ENCODE measurements around the gene CAMK2N2.

CAMK2N2 gene

GRCh38 chr3:184223946-184224345 lies 37.4 kb downstream of the CAMK2N2 start:
- no peak overlapping the region for H3K27ac ChIP-seq
- TF ChIP-seq CTCF (conservative IDR thresholded peaks at IDR 0.05), result no peak

- no peak for TF ChIP-seq CTCF (conservative IDR thresholded peaks at IDR 0.05)
- no peak overlapping the region for H3K27ac ChIP-seq
Observed at GRCh38 chr3:184222521-184222920, 38.8 kb downstream of the CAMK2N2 start.

GRCh38 chr3:184218814-184219213 lies 42.5 kb downstream of the CAMK2N2 start:
- no peak overlapping the region for H3K27ac ChIP-seq
- TF ChIP-seq CTCF (conservative IDR thresholded peaks at IDR 0.05), result no peak

GRCh38 chr3:184211718-184212117 lies 49.6 kb downstream of the CAMK2N2 start:
- no peak for TF ChIP-seq CTCF (conservative IDR thresholded peaks at IDR 0.05)
- no peak overlapping the region for H3K27ac ChIP-seq

- TF ChIP-seq CTCF (conservative IDR thresholded peaks at IDR 0.05), result no peak
Observed at GRCh38 chr3:184211297-184211696, 50.1 kb downstream of the CAMK2N2 start.

More at GRCh38 chr3:184211297-184211696, 50.1 kb downstream of the CAMK2N2 start:
- no peak overlapping the region for H3K27ac ChIP-seq

Measured in VCaP (cell line).